ENCODE data around the gene IFNK. TPM values are rescaled to one million over a fixed set of nuclear protein-coding genes. Genes with fewer than 3 reads are reported as not detected.

IFNK gene
- total and polyA plus RNA-seq, 10 donors, result not detected

GRCh38 chr9:27503623-27504022 is 20.5 kb upstream of the IFNK start:
- peaks cover 0 to 28% (median 16%) of the 10 kb centered on the region in 6 donors for H3K4me1 ChIP-seq
- H3K4me3 ChIP-seq, result no peak overlapping the region
- DNase-seq, result no peak
- TF ChIP-seq POLR2A (IDR thresholded peaks at IDR 0.05), result no peak
- TF ChIP-seq POLR2AphosphoS5 (IDR thresholded peaks at IDR 0.05), result no peak
- no peak for TF ChIP-seq CTCF (IDR thresholded peaks at IDR 0.05 in 8 of 11, conservative IDR thresholded peaks at IDR 0.05 in 3 of 11)
- no peaks in the 10 kb centered on the region for H3K27me3 ChIP-seq (replicated peaks in 1 of 7)
- peaks cover 0 to 10% (median 0%) of the 10 kb centered on the region in 6 donors for H3K36me3 ChIP-seq
- H3K27ac ChIP-seq, result no peak overlapping the region
- intact Hi-C loops (cut with DNase I; ENCODE audit: low total_unique reads), result no loop called here
- H3K9me3 ChIP-seq, result peaks cover 0 to 5% (median 0%) of the 10 kb centered on the region in 8 donors
- 89 to 93% (median 91%) methylated on average over 4 of the region's 4 CpGs for WGBS, 5 donors

- Histone ChIP-seq H3K9me3 (peaks cover 0 to 5% (median 0%) of the 10 kb centered on the region in 8 donors), H3K36me3 (peaks cover 0 to 10% (median 0%) of the 10 kb centered on the region in 6 donors), H3K4me3 (no peak overlapping the region), H3K27ac (no peak overlapping the region), H3K27me3 (replicated peaks in 1 of 7) (no peaks in the 10 kb centered on the region), H3K4me1 (peaks cover 0 to 21% (median 13%) of the 10 kb centered on the region in 6 donors)
- DNase-seq, result no peak
- intact Hi-C loops (cut with DNase I; ENCODE audit: low total_unique reads), result no loop called here
- TF ChIP-seq CTCF (IDR thresholded peaks at IDR 0.05 in 8 of 11, conservative IDR thresholded peaks at IDR 0.05 in 3 of 11) (no peak), POLR2A (IDR thresholded peaks at IDR 0.05) (no peak), POLR2AphosphoS5 (IDR thresholded peaks at IDR 0.05) (no peak)
Measured at GRCh38 chr9:27504259-27504658, 19.8 kb upstream of the IFNK start.

GRCh38 chr9:27505744-27506161 is 18.3 kb upstream of the IFNK start:
- Histone ChIP-seq H3K36me3 (peaks cover 0 to 10% (median 0%) of the 10 kb centered on the region in 6 donors), H3K4me1 (peaks cover 0 to 11% (median 4%) of the 10 kb centered on the region in 6 donors), H3K27me3 (replicated peaks in 1 of 7) (no peaks in the 10 kb centered on the region), H3K4me3 (no peak overlapping the region), H3K27ac (no peak overlapping the region), H3K9me3 (peaks cover 0 to 5% (median 0%) of the 10 kb centered on the region in 8 donors)
- no peak for DNase-seq
- TF ChIP-seq POLR2A (IDR thresholded peaks at IDR 0.05) (no peak), CTCF (IDR thresholded peaks at IDR 0.05 in 8 of 11, conservative IDR thresholded peaks at IDR 0.05 in 3 of 11) (no peak), POLR2AphosphoS5 (IDR thresholded peaks at IDR 0.05) (no peak)
- 72 to 91% (median 81%) methylated on average over 5 of the region's 5 CpGs for WGBS, 5 donors
- intact Hi-C loops (cut with DNase I; ENCODE audit: low total_unique reads), result no loop called here

- H3K27me3 ChIP-seq (replicated peaks in 1 of 7), result no peaks in the 10 kb centered on the region
- TF ChIP-seq POLR2AphosphoS5 (IDR thresholded peaks at IDR 0.05) (no peak), POLR2A (IDR thresholded peaks at IDR 0.05) (no peak)
- H3K27ac ChIP-seq, result no peak overlapping the region
- peaks cover 0 to 3% (median 0%) of the 10 kb centered on the region in 8 donors for H3K9me3 ChIP-seq
- intact Hi-C loops (cut with DNase I; ENCODE audit: low total_unique reads), result no loop called here
- peaks cover 0 to 10% (median 0%) of the 10 kb centered on the region in 6 donors for H3K36me3 ChIP-seq
- H3K4me1 ChIP-seq, result peaks cover 0 to 7% (median 2%) of the 10 kb centered on the region in 6 donors
- DNase-seq, result no peak
- no peak overlapping the region for H3K4me3 ChIP-seq
- 47 to 70% (median 51%) methylated on average over 2 of the region's 2 CpGs for WGBS, 5 donors
Measured at GRCh38 chr9:27506981-27507380, 17.1 kb upstream of the IFNK start.

Measured in spleen (tissue), 11 donors.